HCT116 (cell line): ENCODE results near the gene PTX3. TPM values are rescaled to one million over a fixed set of nuclear protein-coding genes. Genes with fewer than 3 reads are reported as not detected.

ENCODE experiments used
- ATAC-seq: fragments of 200-7000 bp; cut with Tn5 transposase; 2 replicates; pipeline ENCODE4 v1.9.1; 2020; ENCODE audit warnings: mild to moderate bottlenecking, moderate library complexity
- BruUV-seq: library from RNA; stranded (reverse); fragments of 400-500 nt; replicated peaks from 2 replicates; lab custom pipeline; 2021; lab: Mats Ljungman, UMichigan
- CTCF ChIA-PET: fragments of 300-600 bp; sonication (Branson Sonifier 250); formaldehyde crosslinking; loops from one replicate; lab custom pipeline; 2021; ENCODE audit warnings: antibody characterized with exemption; lab: Charles Lee
- POLR2A ChIA-PET: fragments of 300-600, 350-600 bp; sonication (Branson Sonifier 250); formaldehyde crosslinking; loops from one replicate; lab custom pipeline; 2021; ENCODE audit warnings: antibody characterized with exemption; lab: Charles Lee
- RAD21 ChIA-PET, 2 experiments: fragments of 300-600 bp; sonication (Branson Sonifier 250); formaldehyde crosslinking; loops; one replicate each; lab custom pipeline; 2023; ENCODE audit warnings: low total read pairs in 2 of 2; ENCODE audit not compliant: uncharacterized antibody in 2 of 2, unreplicated experiment in 2 of 2, low non-redundant PET in 1 of 2; lab: Charles Lee
- DNase-seq: peaks from one replicate; pipeline ENCODE4 v3.0.0-alpha.2; 2010; ENCODE audit warnings: low read depth, low spot score
- H2AFZ ChIP-seq: fragments of 200-600 bp; shearing (Covaris generic), sonication (generic); 2 replicates; pipeline ENCODE4 v1.6.1; 2017; ENCODE audit warnings: low read depth, mixed run types, mixed read lengths, antibody characterized with exemption, low read length; ENCODE audit not compliant: poor library complexity, severe bottlenecking
- H3K27ac ChIP-seq: 2 replicates; pipeline ENCODE4 v1.5.1; 2012; ENCODE audit warnings: low read depth, low read length
- H3K27me3 ChIP-seq: fragments of 200-600 bp; sonication (generic); 2 replicates; pipeline ENCODE4 v1.6.1; 2016; ENCODE audit warnings: mixed run types, low read length, mixed read lengths; ENCODE audit not compliant: insufficient read depth
- H3K36me3 ChIP-seq, 2 experiments: fragments of 200-500 bp in 1 of 2; fragments of 200-600 bp in 1 of 2; sonication (Bioruptor generic) in 1 of 2; sonication (generic) in 1 of 2; 2 replicates each; pipeline versions ENCODE4 v1.5.1 to v1.6.1; 2014 to 2016; ENCODE audit warnings: low read length in 2 of 2, inconsistent platforms in 1 of 2, mixed read lengths in 1 of 2, mixed run types in 1 of 2; ENCODE audit not compliant: insufficient read depth in 2 of 2, control insufficient read depth in 1 of 2
- H3K4me1 ChIP-seq, 2 experiments: fragments of 200-600 bp in 1 of 2; sonication (generic) in 1 of 2; 2 replicates each; pipeline versions ENCODE4 v1.5.1 to v1.6.1; 2012 to 2017; ENCODE audit warnings: low read length in 2 of 2, inconsistent platforms in 1 of 2, mild to moderate bottlenecking in 1 of 2, mixed read lengths in 1 of 2, mixed run types in 1 of 2, moderate library complexity in 1 of 2; ENCODE audit not compliant: insufficient read depth in 2 of 2, control insufficient read depth in 1 of 2
- H3K4me2 ChIP-seq: fragments of 200-600 bp; sonication (generic); 2 replicates; pipeline ENCODE4 v1.6.1; 2017; ENCODE audit warnings: mixed run types, low read length, mixed read lengths
- H3K4me3 ChIP-seq, 2 experiments: fragments of 200-600 bp in 1 of 2; sonication (generic) in 1 of 2; replicated peaks in 1 of 2; 2 replicates each; pipeline ENCODE4 v1.5.1; 2011 to 2016; ENCODE audit warnings: low read length in 2 of 2, control low read depth in 1 of 2, low read depth in 1 of 2, mild to moderate bottlenecking in 1 of 2, mixed read lengths in 1 of 2, mixed run types in 1 of 2
- H3K79me2 ChIP-seq: fragments of 200-600 bp; sonication (generic); 2 replicates; pipeline ENCODE4 v1.6.1; 2017; ENCODE audit warnings: mild to moderate bottlenecking, mixed run types, low read length, moderate library complexity, mixed read lengths; ENCODE audit not compliant: insufficient read depth
- H3K9ac ChIP-seq: fragments of 200-600 bp; sonication (generic); 2 replicates; pipeline ENCODE4 v1.6.1; 2016; ENCODE audit warnings: low read length, mixed read lengths
- H3K9me2 ChIP-seq: fragments of 200-600 bp; sonication (generic), shearing (Covaris generic); 2 replicates; pipeline ENCODE4 v1.6.1; 2017; ENCODE audit warnings: mixed run types, mild to moderate bottlenecking, moderate library complexity; ENCODE audit not compliant: insufficient read depth
- H3K9me3 ChIP-seq, 2 experiments: fragments of 200-500 bp in 1 of 2; fragments of 200-600 bp in 1 of 2; sonication (Bioruptor generic) in 1 of 2; sonication (generic) in 1 of 2; 2 replicates each; pipeline ENCODE4 v1.6.1; 2014 to 2017; ENCODE audit warnings: low read length in 2 of 2, mixed read lengths in 2 of 2, inconsistent platforms in 1 of 2, low read depth in 1 of 2, mild to moderate bottlenecking in 1 of 2, mixed run types in 1 of 2, moderate library complexity in 1 of 2; ENCODE audit not compliant: control insufficient read depth in 1 of 2, insufficient read depth in 1 of 2
- H4K20me1 ChIP-seq: fragments of 200-600 bp; sonication (generic), shearing (Covaris generic); 2 replicates; pipeline ENCODE4 v1.6.1; 2017; ENCODE audit warnings: mixed run types, mild to moderate bottlenecking, moderate library complexity; ENCODE audit not compliant: insufficient read depth
- ATF3 ChIP-seq: IDR thresholded peaks from 2 replicates; pipeline ENCODE4 v1.6.1; 2012
- CBX3 ChIP-seq: IDR thresholded peaks from 2 replicates; pipeline ENCODE4 v1.6.1; 2012; ENCODE audit warnings: low read depth
- CTCF ChIP-seq, 3 experiments: fragments of 200-600 bp in 1 of 3; sonication (generic) in 1 of 3; IDR thresholded peaks in 2 of 3; conservative IDR thresholded peaks in 1 of 3; 2 replicates each; pipeline ENCODE4 v1.5.1; 2012 to 2017; ENCODE audit warnings: low read depth in 2 of 3, low read length in 2 of 3, antibody characterized with exemption in 1 of 3, borderline replicate concordance in 1 of 3, control low read depth in 1 of 3, mild to moderate bottlenecking in 1 of 3, mixed read lengths in 1 of 3, mixed run types in 1 of 3, moderate library complexity in 1 of 3; ENCODE audit not compliant: insufficient read depth in 1 of 3
- EGR1 ChIP-seq: IDR thresholded peaks from 2 replicates; pipeline ENCODE4 v1.6.1; 2012; ENCODE audit warnings: low read depth
- EZH2phosphoT487 ChIP-seq: fragments of 200-600 bp; IDR thresholded peaks from 2 replicates; pipeline ENCODE4 v1.6.1; 2018; ENCODE audit warnings: antibody characterized with exemption, borderline replicate concordance
- FOSL1 ChIP-seq: IDR thresholded peaks from 2 replicates; pipeline ENCODE4 v1.6.1; 2012; ENCODE audit warnings: low read depth
- JUND ChIP-seq: IDR thresholded peaks from 2 replicates; pipeline ENCODE4 v1.6.1; 2012
- MAX ChIP-seq: IDR thresholded peaks from 2 replicates; pipeline ENCODE4 v1.6.1; 2012
- POLR2A ChIP-seq: IDR thresholded peaks from 2 replicates; pipeline ENCODE4 v1.7.0; 2011; ENCODE audit warnings: borderline replicate concordance; ENCODE audit not compliant: insufficient read depth, insufficient read length; ENCODE audit errors: extremely low read depth
- POLR2AphosphoS5 ChIP-seq: IDR thresholded peaks from 2 replicates; pipeline ENCODE4 v1.6.1; 2011; ENCODE audit warnings: mild to moderate bottlenecking, low read depth, low read length, moderate library complexity
- RAD21 ChIP-seq: IDR thresholded peaks from 2 replicates; pipeline ENCODE4 v1.6.1; 2012; ENCODE audit warnings: low read depth, mild to moderate bottlenecking
- REST ChIP-seq: IDR thresholded peaks from 2 replicates; pipeline ENCODE4 v1.6.1; 2012; ENCODE audit warnings: low read depth
- SP1 ChIP-seq: IDR thresholded peaks from 2 replicates; pipeline ENCODE4 v1.6.1; 2012; ENCODE audit warnings: low read depth
- SRF ChIP-seq: IDR thresholded peaks from 2 replicates; pipeline ENCODE4 v1.6.1; 2012; ENCODE audit warnings: low read depth
- TCF7L2 ChIP-seq: IDR thresholded peaks from 2 replicates; pipeline ENCODE4 v1.7.0; 2011; ENCODE audit warnings: borderline replicate concordance, inconsistent platforms; ENCODE audit not compliant: insufficient read depth, insufficient read length; ENCODE audit errors: extremely low read depth
- YY1 ChIP-seq: IDR thresholded peaks from 2 replicates; pipeline ENCODE4 v1.6.1; 2011; ENCODE audit warnings: low read length, low read depth, moderate library complexity, mild to moderate bottlenecking; ENCODE audit not compliant: insufficient replicate concordance; ENCODE audit errors: extremely low read depth
- ZBTB33 ChIP-seq: IDR thresholded peaks from 2 replicates; pipeline ENCODE4 v1.6.1; 2011; ENCODE audit warnings: mild to moderate bottlenecking, low read length, moderate library complexity; ENCODE audit not compliant: insufficient replicate concordance; ENCODE audit errors: extremely low read depth
- ZNF274 ChIP-seq: fragments of 200-500 bp; sonication (Bioruptor generic); IDR thresholded peaks from 2 replicates; pipeline ENCODE4 v1.6.1; 2014; ENCODE audit warnings: mild to moderate bottlenecking, low read depth, low read length, inconsistent platforms
- intact Hi-C: fragments of 100-400 bp; cut with micrococcal nuclease; formaldehyde crosslinking; loops from 2 replicates; pipeline ENCODE4 v1.10.0; 2022
- total RNA-seq: library from RNA; stranded (reverse); gene quantifications from one replicate; pipeline ENCODE4 v1.2.1, GENCODE V29; 2021; ENCODE audit not compliant: unreplicated experiment

The PTX3 gene
- total RNA-seq, 1 experiment from 2014 or later, result 0.37 TPM

- BruUV-seq, result no TSS peak
- no peak for ATAC-seq
- RAD21 ChIA-PET, result no interaction called here
Observed at GRCh38 chr3:157414861-157415260, 21.8 kb upstream of the PTX3 start.

More at GRCh38 chr3:157414861-157415260, 21.8 kb upstream of the PTX3 start:
- no peaks in the 10 kb centered on the region for H3K9me2 ChIP-seq
- DNase-seq, result no peak
- CTCF ChIA-PET, result no interaction called here
- H3K27me3 ChIP-seq, result no peaks in the 10 kb centered on the region
- H3K9me3 ChIP-seq, result no peaks in the 10 kb centered on the region
- no peak overlapping the region for H2AFZ ChIP-seq
- H3K79me2 ChIP-seq, result no peaks in the 10 kb centered on the region
- TF ChIP-seq POLR2A (no peak), FOSL1 (no peak), CTCF (IDR thresholded peaks at IDR 0.05 in 2 of 3, conservative IDR thresholded peaks at IDR 0.05 in 1 of 3; ENCODE audit: borderline replicate concordance in 1 of 3, insufficient read depth in 1 of 3, low read depth in 2 of 3, low read length in 2 of 3) (no peak), MAX (no peak), RAD21 (no peak), JUND (no peak), EZH2phosphoT487 (no peak), SP1 (no peak), ZBTB33 (no peak), TCF7L2 (no peak), YY1 (no peak), CBX3 (no peak), ATF3 (no peak), POLR2AphosphoS5 (no peak), REST (no peak), SRF (no peak), EGR1 (no peak), ZNF274 (no peak)
- TF ChIP-seq, all 23 proteins: peak for 0
- Histone ChIP-seq H4K20me1 (no peaks in the 10 kb centered on the region), H3K4me2 (no peak overlapping the region), H3K4me1 (no peaks in the 10 kb centered on the region), H3K9ac (no peak overlapping the region), H3K36me3 (no peaks in the 10 kb centered on the region), H3K4me3 (no peak overlapping the region), H3K27ac (no peak overlapping the region)
- intact Hi-C loops, result no loop called here
- POLR2A ChIA-PET, result no interaction called here
